IPS-18a (cell line): ENCODE results near the gene C1orf174.
"Not testable (repeated sequence)": the region's sequence is repeated elsewhere in the genome, so short reads cannot be mapped to it uniquely, and the experiment has no call there.

Experiments used
- H3K27ac ChIP-seq: one replicate; pipeline ENCODE4 v1.5.1; 2013; ENCODE audit warnings: low read length
- H3K27me3 ChIP-seq: one replicate; pipeline ENCODE4 v1.6.1; 2013; ENCODE audit warnings: mild to moderate bottlenecking, low read length; ENCODE audit not compliant: control insufficient read depth, insufficient read depth
- H3K36me3 ChIP-seq: one replicate; pipeline ENCODE4 v1.6.1; 2013; ENCODE audit warnings: low read depth, low read length; ENCODE audit not compliant: control insufficient read depth
- H3K4me1 ChIP-seq: one replicate; pipeline ENCODE4 v1.6.1; 2013; ENCODE audit warnings: low read depth, low read length; ENCODE audit not compliant: control insufficient read depth
- H3K4me3 ChIP-seq: one replicate; pipeline ENCODE4 v1.5.1; 2013; ENCODE audit warnings: low read length
- H3K9ac ChIP-seq: one replicate; pipeline ENCODE4 v1.6.1; 2013; ENCODE audit warnings: mild to moderate bottlenecking, low read length, moderate library complexity
- H3K9me3 ChIP-seq: one replicate; pipeline ENCODE4 v1.6.1; 2013; ENCODE audit warnings: low read depth, low read length; ENCODE audit not compliant: control insufficient read depth

Gene C1orf174

DNA sequence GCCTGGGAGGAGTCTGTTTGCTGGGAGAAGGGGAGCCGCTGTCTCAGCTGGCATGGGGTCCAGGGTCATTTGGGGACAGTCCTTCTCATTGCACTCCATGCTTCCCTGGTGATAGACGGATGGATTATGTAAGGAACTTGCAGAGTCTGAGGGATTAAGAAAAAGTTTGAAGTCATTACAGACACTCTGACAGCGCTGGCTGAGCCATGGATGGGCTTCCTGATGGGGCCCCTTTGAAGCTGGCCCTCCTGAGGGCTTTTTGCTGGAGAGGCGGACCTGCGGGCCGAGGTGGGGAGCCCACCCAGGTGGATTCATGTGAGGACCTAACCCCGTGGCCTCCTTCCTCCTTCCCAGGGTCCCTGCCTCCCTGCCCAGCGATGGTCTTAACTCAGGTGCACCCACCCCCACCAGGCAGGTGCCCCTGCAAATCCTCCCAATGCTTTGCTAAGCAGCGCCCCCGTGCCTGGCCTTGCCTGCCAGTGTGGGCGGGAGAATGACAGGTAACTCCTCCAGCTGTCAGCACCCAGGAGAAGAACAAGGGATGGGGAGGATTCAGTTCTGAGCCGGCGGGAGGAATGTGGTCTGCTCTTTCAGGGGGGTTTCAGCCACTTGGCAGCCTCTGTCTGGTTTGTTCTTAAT lies 24.2 kb upstream of the C1orf174 start:
- Histone ChIP-seq H3K27ac (no peak overlapping the region), H3K4me1 (no peaks in the 10 kb centered on the region), H3K36me3 (no peaks in the 10 kb centered on the region), H3K9ac (no peak overlapping the region), H3K27me3 (no peaks in the 10 kb centered on the region), H3K4me3 (no peak overlapping the region), H3K9me3 (no peaks in the 10 kb centered on the region)

DNA sequence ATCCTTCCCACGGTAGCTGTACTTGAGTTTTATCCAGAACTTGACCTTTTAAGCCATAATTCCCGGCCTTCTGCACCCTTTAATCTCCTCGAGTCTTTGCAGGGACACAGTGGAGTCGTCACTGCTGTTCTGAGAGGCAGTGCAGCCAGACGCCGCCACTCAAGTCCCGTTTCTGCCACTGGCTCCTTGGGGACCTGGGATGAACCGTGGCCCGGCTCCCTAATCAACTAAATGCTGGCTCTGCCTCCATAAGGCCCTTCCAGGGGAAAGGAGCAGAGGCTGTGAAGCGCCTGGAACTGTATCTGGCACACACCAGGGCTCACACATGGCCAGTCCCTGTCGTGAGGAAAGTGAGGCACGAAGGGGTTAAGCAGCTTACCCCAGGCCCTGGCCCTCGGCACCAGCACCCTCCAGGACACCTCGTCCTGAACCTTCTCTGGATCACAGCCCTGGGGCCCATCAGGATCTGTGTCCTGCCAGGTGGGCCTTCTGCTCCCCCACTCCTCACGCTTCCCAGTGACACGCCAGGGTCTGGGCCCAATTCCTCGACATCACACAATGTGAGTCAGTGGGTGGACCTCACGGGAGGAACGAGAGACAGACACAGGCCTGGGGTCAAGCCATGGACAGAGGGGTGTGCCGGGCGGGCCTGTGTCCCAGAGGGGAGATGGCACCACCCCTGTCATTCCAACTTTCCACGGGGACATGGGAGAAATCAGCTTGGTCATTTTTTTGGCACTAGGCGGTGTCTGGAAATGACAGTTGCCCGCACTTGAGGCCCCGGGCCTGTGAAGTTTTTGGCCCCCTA lies 23.5 kb upstream of the C1orf174 start:
- Histone ChIP-seq H3K27ac (no peak overlapping the region), H3K36me3 (no peaks in the 10 kb centered on the region), H3K9ac (no peak overlapping the region), H3K4me1 (no peaks in the 10 kb centered on the region), H3K27me3 (no peaks in the 10 kb centered on the region), H3K9me3 (no peaks in the 10 kb centered on the region), H3K4me3 (no peak overlapping the region)

DNA sequence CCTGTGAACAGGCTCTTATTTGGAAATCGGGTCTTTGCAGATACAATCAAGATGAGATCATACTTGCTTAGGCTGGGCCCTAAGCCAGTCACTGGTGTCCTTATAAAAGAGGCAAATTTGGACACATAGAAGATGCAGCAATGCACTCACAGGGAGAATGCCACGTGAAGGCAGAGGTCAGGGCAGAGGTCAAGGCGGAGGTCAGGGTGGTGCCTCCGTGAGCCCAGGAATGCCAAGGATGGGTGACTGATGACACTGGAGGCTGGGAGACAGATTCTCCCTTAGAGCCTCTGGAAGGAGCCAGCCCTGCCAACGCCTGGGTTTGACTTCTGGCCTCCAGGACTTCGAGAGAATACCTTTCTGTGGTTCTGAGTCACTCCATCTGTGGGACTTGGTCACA lies 22.8 kb upstream of the C1orf174 start:
- Histone ChIP-seq H3K9ac (no peak overlapping the region), H3K27ac (no peak overlapping the region), H3K36me3 (no peaks in the 10 kb centered on the region), H3K4me3 (no peak overlapping the region), H3K27me3 (no peaks in the 10 kb centered on the region), H3K9me3 (no peaks in the 10 kb centered on the region), H3K4me1 (no peaks in the 10 kb centered on the region)

DNA sequence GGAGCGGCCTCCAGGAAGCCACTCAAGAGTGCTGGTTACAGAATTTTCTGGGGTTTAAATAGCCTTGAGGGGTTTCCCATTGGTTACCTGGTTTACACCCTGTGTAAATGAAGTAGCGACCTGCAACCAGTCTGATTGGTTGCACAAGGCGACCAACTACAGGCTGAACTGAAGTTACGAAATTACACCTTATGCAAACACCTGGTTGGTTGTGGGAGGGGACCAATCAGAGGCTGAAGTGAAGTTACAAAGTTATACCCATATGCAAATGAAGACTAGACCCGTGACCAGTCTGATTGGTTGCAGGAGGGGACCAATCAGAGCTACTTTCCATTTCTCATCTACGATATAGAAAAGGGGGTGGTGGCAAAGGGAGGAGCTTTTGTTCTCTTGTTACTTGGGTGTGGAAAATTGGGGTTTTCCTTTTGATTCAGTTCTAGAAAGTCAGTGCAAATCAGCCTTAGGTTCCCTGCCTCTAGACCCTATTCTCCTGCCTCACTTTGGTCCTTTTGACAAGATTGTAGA lies 22.2 kb upstream of the C1orf174 start:
- Histone ChIP-seq H3K4me1 (no peaks in the 10 kb centered on the region), H3K9ac (no peak overlapping the region), H3K9me3 (no peaks in the 10 kb centered on the region), H3K4me3 (no peak overlapping the region), H3K27ac (no peak overlapping the region), H3K36me3 (no peaks in the 10 kb centered on the region), H3K27me3 (no peaks in the 10 kb centered on the region)

DNA sequence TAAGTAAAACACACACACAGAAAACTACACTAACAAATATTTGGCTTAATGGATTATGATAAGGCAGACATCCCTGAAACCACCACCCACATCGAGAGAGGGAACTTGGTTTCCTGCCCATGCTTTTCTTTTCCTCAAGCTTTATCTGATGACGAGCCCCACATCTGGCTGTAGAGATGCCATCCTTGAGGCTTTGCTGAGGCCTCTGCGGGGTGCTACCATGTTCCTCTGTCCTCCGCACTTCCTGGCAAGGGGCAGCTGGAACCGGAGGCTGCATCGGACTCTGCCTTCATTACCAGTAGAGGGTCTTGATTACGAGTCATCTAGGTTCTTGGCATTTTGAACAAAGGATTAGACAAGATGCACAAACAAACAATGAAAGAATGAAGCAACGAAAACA lies 21.7 kb upstream of the C1orf174 start:
- Histone ChIP-seq H3K27ac (no peak overlapping the region), H3K9me3 (no peaks in the 10 kb centered on the region), H3K4me3 (no peak overlapping the region), H3K9ac (no peak overlapping the region), H3K4me1 (no peaks in the 10 kb centered on the region), H3K36me3 (no peaks in the 10 kb centered on the region), H3K27me3 (no peaks in the 10 kb centered on the region)

DNA sequence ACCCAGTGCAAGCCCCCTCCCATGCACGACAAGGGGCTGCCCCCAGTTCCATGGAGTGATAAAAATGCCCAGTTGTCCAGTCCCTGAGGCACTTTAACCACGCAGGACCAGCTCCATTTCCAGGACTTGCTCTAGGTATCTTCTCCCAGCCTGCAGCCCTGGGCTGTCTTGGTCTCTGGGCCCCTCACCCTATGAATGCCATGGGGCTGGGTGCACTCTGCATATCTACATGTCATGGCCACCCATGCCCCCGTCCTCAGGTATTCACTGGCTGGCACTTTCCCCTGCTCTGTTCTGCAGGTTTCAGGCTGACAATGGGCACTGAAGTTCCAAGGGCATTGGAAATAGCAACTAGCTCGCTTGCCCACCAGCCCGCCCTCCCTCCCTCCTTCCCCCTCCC lies 19.6 kb upstream of the C1orf174 start:
- Histone ChIP-seq H3K27ac (no peak overlapping the region), H3K4me3 (no peak overlapping the region), H3K27me3 (no peaks in the 10 kb centered on the region), H3K9ac (no peak overlapping the region), H3K36me3 (no peaks in the 10 kb centered on the region), H3K4me1 (no peaks in the 10 kb centered on the region), H3K9me3 (no peaks in the 10 kb centered on the region)

DNA sequence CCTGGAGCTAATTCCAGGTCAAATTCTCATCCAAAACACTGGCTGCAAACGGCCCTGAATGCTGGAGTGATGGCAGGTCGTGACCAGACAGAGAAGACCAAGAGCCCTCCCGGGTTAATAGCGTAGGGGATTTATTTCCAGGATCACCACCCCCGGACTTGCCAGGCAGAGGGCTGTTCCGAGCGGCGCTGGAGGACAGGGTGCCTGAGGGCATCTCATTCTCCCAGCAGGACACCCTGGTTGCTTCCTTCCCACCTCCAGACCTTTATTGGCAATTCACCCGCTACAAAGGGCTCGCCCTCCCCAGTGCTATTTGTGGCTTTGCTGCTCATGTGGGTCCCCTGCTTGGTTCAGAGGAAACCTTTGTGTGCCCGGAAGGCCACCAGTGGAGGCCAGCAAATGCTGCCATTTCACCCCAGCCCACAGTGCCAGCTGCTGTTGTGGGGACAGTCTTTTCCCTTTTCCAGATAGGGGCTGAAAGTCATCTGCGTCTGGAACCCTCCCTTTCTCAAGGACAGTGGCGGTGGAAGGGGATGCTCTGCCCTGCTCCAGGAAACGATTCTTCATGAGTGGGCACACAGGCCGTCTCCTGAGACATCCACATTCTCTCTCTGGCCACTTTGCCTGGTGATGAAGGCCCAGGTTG lies 19.0 kb upstream of the C1orf174 start:
- no peaks in the 10 kb centered on the region for H3K9me3 ChIP-seq

DNA sequence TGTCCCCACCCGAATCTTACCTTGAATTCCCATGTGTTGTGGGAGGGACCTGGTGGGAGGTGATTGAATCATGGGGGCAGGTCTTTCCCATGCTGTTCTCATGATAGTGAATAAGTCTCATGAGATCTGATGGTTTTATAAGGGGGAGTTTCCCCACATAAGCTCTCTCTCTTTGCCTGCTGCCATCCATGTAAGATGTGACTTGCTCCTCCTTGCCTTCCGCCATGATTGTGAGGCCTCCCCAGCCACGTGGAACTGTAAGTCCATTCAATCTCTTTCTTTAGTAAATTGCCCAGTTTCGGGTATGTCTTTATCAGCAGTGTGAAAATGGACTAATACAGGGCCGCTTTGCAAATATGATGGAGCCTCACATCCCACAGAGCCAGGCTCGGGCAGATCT lies 18.3 kb upstream of the C1orf174 start:
- not testable (repeated sequence) for H3K9me3 ChIP-seq, H3K9ac ChIP-seq, H3K36me3 ChIP-seq, H3K4me1 ChIP-seq, H3K27me3 ChIP-seq, H3K4me3 ChIP-seq, H3K27ac ChIP-seq

More for the DNA sequence above, 19.0 kb upstream of the C1orf174 start:
- Histone ChIP-seq H3K27ac (no peak overlapping the region), H3K27me3 (no peaks in the 10 kb centered on the region), H3K36me3 (no peaks in the 10 kb centered on the region), H3K9ac (no peak overlapping the region), H3K4me1 (no peaks in the 10 kb centered on the region), H3K4me3 (no peak overlapping the region)

DNA sequence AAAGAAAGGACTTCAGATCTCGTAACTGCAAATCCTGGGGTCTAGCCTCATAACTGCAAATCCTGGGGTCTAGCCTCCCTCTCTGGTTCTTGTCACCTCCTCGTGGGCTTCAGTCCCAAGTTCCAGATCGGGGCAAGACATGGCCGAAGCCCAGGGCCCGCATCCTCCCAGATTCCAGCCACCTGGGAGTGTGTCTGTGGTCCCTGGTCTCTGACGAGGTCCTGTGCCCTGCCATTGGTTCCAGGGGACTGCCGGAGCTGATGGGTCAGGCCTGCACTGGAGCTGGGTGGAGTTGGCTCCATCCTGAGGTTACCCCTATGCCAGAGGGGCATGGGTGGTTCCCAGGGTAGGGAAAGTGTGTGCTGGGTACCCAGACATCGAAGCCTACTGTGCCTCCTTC lies 17.7 kb upstream of the C1orf174 start:
- no peaks in the 10 kb centered on the region for H3K27me3 ChIP-seq
- H3K27ac ChIP-seq = no peak overlapping the region
- no peaks in the 10 kb centered on the region for H3K9me3 ChIP-seq
- H3K4me1 ChIP-seq = no peaks in the 10 kb centered on the region
- H3K4me3 ChIP-seq = no peak overlapping the region
- no peaks in the 10 kb centered on the region for H3K36me3 ChIP-seq
- H3K9ac ChIP-seq = no peak overlapping the region

DNA sequence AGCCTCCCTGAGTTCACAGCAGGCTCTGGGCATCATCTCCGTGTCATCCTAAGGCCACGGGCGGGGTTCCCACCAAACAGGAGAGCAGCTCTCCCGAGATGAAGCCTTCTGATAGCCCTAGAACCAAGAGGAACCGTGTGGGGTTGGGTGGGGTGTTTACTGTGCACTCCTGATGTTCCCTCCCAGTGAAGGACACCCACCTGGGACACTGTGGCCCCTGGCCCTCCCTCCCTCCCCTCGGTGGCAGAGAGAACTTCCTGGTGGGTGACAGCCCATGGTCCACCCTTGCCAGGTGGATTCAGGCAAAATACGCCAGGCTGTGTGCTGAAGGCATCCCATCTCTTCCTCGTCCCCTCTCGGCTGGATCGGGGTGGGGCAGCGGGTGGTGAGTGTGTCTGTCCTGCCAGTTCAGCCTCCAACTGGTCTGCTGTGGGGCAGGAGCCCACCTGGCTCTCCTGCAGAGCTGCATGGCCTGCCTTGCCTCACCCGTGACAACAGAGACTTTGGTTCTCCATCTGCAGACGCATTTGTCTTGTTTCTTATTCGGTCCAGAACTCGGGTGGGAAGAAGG lies 15.6 kb upstream of the C1orf174 start:
- H3K9ac ChIP-seq = no peak overlapping the region
- H3K4me3 ChIP-seq = no peak overlapping the region
- H3K27ac ChIP-seq = no peak overlapping the region
- H3K36me3 ChIP-seq = no peaks in the 10 kb centered on the region
- H3K4me1 ChIP-seq = peaks cover 3% of the 10 kb centered on the region
- no peaks in the 10 kb centered on the region for H3K27me3 ChIP-seq
- H3K9me3 ChIP-seq = no peaks in the 10 kb centered on the region

DNA sequence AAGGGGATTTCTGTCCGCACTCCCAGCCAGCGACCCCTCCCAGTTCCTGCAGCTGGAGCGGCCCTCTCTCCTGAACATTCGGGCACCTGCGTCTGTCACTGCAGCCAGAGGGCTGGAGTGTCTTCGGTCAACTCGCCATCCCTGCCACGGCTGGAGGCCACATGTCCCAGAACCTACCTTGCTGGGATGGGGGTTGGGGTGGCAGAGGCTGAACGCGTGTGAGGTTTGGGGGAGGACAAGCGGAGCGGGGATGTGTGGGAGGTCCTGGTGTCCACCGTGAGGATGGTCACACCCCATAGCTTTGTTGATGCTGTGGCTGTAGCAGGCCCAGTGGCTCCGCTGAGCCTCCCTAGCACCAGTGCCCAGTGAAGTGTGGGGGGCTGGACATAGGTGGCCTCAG lies 14.8 kb upstream of the C1orf174 start:
- H3K4me1 ChIP-seq = peaks cover 3% of the 10 kb centered on the region
- no peaks in the 10 kb centered on the region for H3K9me3 ChIP-seq
- no peak overlapping the region for H3K27ac ChIP-seq

More for the DNA sequence above, 14.8 kb upstream of the C1orf174 start:
- Histone ChIP-seq H3K36me3 (no peaks in the 10 kb centered on the region), H3K9ac (no peak overlapping the region), H3K4me3 (no peak overlapping the region), H3K27me3 (no peaks in the 10 kb centered on the region)
